Germinal center (tissue), 1 donor: ENCODE measurements around the gene ELF3.
"Not testable (repeated sequence)": the region's sequence is repeated elsewhere in the genome, so short reads cannot be mapped to it uniquely, and the experiment has no call there.

Experiments
- DNase-seq: peaks from one replicate; pipeline ENCODE4 v3.0.0; 2012; ENCODE audit warnings: mixed read lengths, low spot score

The ELF3 gene

DNA sequence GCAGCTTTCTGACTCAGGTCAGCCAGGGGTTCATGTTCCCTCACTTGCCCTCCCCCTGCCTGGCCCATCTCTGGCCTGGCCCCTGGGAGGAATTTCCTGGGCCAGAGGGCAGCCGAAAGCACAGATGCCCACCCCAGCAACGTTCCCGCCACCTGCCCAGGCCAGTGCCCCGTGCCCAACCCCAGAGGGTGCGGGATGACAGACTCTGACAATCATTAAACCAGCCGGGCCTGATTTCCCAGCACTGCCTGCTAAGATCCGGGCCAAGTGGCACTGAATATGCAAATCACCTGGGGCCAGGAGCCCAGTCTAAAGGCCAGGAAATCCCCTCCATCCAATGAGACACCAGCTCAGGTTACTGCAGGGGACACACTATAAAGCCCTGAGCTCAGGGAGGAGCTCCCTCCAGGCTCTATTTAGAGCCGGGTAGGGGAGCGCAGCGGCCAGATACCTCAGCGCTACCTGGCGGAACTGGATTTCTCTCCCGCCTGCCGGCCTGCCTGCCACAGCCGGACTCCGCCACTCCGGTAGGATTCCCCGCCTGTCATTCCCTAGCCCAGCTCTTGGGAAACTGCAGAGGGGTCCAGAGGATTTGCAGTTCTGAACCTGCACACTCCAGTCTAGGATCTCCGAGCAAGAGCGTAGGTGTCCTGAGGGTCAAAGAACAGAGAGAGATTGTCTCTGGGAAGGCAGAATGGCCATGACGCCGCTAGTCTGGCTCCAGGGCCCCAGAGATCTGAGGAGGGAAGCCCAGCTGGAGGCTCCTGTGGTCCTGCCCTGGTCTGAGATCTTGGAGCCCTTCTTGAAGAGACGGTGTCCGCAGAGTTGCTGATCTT lies at the start of gene ELF3:
Gene ELF3, plus strand, starts transcription at position 408 of the 836 bp plus-strand sequence. CDS start 550 bp downstream, outside the sequence.
- DNase-seq: peak; percentile 26

DNA sequence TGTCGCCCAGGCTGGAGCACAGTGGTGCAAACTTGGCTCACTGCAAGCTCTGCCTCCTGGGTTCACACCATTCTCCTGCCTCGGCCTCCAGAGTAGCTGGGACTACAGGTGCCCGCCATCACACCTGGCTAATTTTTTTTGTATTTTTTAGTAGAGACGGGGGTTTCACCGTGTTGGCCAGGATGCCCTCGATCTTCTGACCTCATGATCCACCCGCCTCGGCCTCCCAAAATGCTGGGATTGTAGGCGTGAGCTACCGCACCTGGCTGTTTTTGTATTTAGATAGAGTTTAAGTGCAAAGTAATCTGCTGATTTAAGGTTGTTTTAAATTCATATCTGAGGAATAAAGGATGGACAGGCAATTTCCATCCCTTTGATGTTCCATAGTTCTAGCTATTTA lies 48.0 kb upstream of the ELF3 start:
- DNase-seq: not testable (repeated sequence)

DNA sequence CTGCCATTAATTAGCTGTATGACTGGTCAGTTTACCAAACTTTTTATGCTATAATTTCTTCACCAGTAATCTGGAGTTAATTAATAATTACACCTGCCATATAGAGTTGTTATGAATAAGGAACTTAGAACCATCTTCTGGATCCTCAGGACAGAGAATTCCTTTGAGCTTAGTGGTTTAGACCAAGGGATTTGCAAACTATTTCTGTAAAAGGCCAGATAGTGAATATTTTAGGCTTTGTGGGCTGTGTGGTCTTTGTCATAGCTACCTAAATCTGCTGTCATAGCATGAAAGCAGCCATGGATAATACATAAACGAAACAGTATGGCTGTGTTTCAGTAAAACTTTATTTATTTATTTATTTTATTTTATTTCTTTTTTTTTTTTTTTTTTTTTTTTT lies 46.1 kb upstream of the ELF3 start:
- no peak for DNase-seq

DNA sequence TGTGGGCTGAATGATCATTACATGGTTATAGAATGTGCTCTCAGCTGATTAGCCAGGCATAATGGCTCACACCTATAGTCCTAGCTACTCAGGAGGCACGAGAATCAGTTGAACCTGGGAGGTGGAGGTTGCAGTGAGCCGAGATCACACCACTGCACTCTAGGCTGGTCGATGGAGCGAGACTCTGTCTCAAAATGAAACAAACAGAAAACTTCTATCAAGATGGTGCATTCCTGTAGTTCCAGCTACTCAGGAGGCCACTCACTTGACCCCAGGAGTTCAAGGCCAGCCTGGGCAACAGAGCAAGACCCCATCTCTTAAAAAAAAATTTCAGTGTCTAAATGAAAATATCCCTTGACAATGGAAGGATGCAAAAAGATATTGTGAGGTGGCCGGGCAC lies 44.2 kb upstream of the ELF3 start:
- no peak for DNase-seq

DNA sequence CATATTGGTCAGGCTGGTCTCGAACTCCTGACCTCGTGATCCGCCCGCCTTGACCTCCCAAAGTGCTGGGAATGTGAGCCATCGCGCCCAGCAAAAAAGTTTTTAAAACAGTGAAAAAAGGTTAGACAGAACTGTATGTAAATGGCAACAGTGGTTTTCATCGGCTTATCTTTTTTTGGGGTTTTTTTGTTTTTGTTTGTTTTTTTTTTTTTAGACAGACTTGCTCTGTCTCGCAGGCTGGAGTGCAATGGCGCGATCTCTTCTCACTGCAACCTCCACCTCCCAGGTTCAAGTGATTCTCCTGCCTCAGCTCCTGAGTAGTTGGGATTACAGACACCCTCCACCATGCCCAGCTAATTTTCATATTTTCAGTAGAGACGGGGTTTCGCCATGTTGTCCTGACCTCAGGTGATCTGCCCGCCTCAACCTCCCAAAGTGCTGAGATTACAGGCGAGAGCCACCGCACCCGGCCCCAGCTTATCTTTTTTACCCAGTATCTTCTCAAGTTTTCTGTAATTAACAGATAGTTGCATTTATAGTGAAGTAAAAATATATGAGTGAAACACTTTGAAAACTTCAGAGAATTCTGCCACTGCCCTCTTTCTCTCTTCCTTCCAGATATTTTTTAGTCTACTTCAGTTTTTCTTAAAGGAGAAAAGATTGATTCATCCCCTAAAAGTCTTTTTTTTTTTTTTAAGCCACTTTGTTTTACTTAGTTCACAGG lies 42.0 kb upstream of the ELF3 start:
- DNase-seq: no peak

DNA sequence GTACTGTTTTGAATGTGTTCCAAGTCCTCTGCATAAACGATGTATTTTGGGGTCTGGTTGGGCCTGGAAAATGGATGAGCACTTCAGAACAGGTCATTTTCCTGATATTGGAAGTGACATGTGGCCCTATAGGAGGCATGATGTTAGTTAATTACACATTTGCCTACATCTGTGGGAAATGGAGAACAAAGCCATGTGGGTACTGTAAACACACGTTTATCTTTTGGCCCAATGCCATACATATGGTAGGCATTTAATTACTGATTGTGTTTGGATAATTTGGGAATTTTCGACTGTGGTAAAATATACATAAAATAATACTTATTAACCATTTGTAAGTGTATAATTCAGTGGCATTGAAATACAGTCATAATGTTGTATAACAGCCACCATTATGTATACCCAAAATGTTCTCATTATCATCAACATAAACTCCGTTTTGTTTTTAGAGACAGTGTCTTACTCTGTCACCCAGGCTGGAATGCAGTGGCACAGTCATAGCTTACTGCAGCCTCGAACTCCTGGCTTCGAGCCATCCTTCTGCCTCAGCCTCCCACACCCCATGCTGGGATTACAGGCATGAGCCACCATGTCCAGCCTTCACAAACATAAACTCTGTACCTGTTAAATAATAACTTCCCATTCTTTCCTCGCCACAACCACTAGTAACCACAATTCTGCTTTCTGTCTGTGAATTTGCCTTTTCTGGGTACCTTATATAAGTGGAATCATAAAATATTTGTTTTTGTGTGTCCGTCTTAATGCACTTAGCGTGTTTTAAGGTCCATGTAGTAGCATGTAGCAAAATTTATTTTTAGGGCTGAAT lies 39.8 kb upstream of the ELF3 start:
- no peak for DNase-seq

DNA sequence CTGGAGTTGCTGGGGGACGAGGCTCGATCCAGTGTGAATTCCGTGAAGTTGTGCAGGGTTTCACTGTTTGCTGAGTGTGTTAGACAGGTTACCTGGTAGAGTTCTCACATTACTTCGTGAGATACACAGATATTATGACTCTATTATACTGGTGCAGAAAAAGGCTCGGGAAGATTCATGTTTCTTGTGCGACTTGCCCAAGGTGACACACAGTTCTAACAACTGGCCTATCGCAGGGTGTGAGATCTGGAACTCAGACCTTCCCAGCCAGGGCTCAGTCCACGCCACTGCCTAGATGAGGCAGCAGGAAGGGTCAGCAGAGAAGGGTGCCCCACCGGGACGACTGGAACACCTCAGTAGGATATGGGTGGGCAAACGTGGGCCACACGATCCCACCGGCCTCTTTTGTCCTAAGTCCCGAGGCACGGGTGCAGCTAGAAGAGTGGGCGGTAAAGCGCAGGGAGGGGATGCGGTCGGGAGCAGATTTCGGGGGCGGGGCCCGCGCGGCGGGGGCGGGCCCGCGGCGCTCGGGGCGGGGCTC lies 28.2 kb upstream of the ELF3 start:
- DNase-seq: peak; percentile 85

DNA sequence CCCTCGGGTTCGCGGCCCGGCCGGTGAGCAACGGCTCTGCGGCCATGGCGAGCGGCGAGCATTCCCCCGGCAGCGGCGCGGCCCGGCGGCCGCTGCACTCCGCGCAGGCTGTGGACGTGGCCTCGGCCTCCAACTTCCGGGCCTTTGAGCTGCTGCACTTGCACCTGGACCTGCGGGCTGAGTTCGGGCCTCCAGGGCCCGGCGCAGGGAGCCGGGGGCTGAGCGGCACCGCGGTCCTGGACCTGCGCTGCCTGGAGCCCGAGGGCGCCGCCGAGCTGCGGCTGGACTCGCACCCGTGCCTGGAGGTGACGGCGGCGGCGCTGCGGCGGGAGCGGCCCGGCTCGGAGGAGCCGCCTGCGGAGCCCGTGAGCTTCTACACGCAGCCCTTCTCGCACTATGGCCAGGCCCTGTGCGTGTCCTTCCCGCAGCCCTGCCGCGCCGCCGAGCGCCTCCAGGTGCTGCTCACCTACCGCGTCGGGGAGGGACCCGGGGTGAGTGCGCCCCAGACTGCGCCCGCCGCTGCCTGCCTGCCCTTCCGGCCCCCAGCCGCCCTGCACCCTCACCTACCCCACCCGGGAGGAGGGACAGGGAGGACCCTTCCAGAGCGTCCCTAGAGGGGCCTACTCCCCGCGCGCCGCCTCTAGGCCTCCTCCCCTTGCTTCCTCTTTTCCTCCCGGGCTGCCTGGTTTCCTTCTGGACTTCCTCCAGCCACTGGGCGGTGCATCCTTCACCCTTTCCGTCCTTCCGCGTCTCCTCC lies 27.6 kb upstream of the ELF3 start, which contains the start of gene RNPEP:
Gene RNPEP, plus strand, starts transcription at position 26 of the 757 bp plus-strand sequence. Its CDS starts 19 bp downstream, at position 45.
- DNase-seq: peak; percentile 72

DNA sequence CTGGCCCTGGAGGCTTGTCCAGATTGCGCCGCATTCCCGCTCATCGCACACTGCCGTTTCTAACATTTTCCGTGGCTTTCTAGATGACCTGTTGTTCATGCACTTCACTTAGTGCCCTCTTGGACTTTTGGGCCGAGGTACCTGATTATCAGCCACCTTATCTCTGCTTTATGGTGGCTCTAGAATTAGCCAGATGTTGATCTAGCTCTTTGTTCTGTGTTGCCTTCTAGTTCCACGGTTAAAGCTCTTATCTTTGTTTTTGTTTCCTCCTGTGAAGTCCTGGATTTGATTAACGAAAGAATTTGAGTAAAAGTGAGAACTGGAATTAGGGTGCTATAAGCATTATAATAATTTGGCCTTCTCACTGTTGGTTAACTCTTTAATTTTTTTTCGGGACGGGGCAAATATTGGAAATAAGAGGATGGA lies 27.0 kb upstream of the ELF3 start:
- DNase-seq: no peak

DNA sequence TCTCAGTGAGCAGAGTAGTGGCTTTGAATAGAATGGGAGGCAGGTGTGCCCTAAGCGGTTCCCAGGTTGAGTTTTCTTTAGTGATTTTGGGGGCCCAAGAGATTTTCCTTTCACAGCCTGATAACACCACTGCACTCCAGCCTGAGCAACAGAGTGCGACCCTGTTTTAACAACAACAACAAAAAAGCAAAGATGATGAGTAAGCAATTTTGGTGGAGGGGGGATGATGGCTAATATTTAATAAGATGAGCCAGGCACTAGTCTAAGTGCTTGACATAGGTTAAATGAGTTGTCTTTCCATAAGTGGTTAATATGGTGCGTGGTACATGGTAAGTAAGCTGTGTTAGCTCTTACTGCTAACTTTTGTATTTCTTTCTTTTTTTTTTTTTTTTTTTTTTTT lies 25.9 kb upstream of the ELF3 start:
- DNase-seq: no peak

DNA sequence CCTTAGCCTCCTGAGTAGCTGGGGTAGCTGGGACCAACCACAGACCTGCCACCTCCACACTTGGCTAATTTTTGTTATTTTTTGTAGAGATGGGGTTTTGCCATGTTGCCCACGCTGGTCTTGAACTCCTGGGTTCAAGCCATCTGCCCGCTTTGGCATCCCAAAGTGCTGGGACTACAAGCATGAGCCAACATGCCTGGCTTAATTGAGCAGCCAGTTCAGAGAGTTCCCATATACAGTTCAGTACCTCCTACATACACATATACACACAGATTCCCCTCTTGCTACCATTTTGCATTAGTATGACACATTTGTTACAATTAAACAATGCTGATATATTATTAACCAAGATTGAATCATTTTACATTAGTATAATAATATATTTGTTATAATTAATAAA lies 25.0 kb upstream of the ELF3 start:
- DNase-seq: no peak

DNA sequence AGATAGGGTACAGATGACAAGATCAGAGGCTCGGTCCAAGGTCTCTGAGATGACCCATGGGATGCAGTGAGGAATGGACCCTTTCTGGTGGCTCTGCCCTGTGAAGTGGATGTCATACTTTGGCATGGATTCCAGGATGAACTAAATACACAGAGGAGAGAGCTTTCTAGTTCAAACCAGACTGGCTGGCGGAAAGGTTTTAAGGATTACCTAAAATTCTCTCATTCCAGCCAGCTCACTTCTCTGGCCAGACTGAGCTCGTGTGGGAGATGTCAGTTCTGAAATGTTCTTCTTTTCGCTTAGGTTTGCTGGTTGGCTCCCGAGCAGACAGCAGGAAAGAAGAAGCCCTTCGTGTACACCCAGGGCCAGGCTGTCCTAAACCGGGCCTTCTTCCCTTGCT lies 21.8 kb upstream of the ELF3 start:
- DNase-seq: no peak

DNA sequence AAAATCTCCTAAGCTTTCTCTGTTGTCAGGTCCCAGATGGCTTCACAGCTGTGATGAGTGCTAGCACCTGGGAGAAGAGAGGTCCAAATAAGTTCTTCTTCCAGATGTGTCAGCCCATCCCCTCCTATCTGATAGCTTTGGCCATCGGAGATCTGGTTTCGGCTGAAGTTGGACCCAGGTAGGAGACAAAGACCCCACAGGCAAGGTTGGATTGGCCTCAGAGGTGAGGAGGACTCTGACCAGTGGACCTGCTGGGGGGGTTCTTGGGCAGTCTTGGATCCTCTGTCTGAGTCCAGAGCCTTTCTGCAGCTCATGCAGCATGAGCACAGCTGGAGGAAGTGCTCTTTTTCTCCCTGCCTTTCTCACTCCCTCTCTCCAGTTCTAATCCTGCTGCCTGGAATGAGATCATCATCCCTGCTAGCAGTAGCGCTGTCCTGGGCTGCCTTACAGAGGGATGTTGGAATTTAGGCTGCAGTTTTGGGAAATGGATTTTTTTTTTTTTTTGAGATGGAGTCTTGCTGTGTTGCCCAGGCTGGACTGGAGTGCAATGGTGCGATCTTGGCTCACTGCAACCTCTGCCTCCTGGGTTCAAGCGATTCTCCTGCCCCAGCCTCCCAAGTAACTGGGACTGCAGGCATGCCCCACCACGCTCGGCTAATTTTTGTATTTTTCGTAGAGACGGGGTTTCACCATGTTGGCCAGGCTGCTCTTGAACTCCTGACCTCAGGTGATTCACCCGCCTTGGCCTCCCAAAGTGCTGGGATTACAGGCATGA lies 20.8 kb upstream of the ELF3 start:
- no peak for DNase-seq

DNA sequence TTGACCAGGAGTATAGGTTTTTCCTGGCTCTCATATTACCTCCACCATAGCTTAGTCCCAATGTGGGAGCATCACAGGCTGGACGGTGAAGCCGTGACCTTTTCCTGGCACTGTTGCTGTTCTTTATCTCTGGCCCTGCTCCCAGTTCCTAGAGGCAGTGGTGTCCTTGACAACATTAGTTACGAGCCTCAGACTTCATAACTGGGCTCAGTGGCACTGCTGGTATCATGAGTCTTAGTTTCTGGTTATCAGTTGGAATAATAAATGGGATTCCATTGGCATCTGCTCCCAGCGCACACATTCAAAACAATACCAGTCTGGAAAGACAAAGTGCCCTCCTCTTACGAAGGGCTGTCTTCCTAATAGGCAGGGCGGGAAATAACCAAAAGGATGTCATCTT lies 20.0 kb upstream of the ELF3 start:
- no peak for DNase-seq

DNA sequence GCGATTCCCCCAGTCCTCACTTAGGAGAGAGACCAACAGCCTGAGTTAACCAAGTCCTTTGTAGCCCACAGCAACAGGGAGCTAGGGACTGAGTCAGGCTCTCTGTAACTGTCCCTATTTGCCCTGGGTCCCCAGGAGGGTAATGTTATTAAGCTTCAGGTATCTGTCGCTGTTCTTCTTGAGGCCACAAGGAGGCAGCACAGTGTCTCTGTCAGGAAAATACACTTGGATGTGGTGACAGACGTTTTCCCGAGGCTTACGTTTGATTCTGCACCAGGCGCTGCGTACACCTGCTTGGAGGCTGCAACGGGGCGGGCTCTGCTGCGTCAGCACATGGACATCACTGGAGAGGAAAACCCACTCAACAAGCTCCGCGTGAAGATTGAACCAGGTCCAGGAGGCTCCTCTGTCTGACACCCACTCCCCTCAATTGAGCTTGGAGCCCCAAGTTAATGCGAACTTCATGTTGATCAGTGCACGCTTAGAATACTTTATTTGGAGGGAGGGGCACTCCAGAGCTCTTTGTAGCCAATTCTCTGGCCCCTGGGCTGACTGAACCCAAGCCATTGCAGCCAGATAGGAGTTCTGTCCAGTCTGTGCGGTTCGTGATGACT lies 10.7 kb upstream of the ELF3 start:
- DNase-seq: peak; percentile 68

DNA sequence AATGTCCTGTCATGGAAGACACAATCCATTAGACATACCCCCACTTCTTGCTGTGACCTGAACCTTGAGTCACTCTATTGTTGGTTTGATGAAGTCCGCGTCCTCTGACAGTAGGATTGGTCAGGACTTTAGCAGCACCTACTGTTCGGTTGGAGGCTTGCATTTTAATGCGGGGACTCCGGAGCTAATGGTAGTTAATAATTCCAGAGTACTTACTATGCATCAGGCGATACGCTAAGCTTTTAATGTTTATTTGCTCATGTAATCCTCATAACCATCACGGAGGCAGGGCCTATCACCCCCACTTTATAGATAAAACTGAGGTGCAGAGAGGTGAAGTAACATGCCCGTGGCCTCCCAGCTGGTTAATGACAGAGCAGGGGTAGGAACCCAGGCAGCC lies 7.9 kb upstream of the ELF3 start:
- DNase-seq: no peak

DNA sequence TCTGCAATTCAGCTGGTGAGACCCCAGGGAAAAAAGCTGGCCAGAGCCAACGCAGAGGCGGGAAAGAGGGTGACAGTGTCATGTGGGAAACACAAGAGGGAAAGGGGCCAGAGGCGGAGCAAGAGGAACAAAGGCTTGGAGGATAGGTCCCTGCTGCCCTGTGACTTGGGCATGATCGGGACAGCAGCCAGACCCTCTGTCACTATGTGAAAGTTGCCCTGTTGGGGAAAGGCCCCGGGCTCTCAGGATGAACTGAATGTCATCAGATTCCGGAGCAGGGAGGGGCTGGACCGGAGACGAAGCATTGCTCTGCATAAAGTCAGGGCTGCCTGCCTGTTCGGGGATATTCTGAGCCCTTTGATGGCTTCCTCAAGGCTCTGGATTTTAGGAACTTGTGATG lies 5.7 kb upstream of the ELF3 start:
- DNase-seq: no peak

DNA sequence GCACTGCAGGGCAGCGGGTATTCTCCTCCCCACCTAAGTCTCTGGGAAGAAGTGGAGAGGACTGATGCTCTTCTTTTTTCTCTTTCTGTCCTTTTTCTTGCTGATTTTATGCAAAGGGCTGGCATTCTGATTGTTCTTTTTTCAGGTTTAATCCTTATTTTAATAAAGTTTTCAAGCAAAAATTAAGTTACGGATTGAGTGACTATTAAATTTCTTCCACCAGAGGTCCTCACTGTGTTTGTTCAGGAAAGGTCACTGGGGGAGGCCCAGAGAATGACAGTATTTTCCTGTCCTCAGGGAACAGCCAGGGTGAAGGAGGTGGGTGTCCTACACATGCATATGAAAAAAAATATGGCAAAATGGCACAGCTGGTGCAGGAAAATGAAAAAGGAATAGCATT lies 4.4 kb upstream of the ELF3 start:
- no peak for DNase-seq

DNA sequence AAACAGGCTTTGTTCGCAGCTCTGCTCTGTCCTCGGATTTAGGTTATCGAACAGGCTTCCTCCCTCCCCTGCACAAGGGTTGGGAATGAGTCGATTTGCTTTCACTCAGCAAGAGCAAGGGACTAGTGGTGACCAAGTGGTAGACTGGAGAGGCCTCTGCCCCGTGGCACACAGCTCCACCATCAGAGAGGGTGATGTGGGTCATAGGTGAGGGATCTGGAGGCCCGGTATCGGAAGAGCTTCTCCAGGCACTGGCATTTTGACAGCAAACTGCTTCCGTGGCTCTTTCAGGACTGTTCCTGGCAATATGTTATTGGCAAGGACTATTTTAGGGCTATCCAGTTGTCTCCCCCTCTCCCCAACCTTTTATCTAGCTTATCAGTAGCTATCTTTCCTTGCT lies 3.1 kb upstream of the ELF3 start:
- no peak for DNase-seq

DNA sequence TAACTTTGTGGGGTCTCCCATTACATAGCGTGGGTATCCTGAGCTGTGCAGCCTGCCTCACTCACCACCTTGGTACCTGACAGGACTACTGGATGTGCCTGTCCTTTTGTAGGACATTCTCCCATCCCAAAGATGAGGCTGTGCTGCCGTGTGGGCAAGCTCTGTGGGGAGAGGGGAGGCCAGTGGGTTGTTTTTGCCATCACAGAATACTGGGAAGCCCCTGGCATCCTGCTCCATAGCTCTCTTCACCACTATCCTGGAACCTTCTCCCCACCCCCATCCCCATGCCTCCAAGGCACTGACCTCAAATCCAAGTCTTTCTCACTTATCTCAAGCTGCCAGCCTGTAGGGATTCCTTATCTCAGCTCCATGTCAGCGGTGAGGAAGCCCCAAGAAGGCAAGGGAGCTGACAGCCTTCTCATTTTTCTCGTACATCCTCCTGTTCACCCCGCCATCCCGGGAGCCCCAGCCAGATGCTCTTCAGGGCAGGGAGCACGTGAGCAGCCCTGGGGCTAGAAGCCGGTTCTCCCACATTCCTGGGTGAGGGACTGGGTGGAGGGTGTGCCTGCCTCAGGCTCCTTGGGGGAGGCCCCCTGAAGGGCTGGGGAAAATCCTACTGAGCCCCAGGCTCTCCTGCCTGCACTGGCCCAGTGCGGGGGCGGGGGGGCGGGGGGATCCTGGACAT lies 2.4 kb upstream of the ELF3 start:
- DNase-seq: no peak
